NCI-H1417 (cell line): Measurements from ENCODE around the gene NUDCD3.

Experiments used
- DNase-seq, 3 experiments: peaks; one replicate each; lab custom pipeline; 2025; lab: John Stamatoyannopoulos, UW

NUDCD3 gene

GRCh38 chr7:44398953-44399574 is 91.4 kb downstream of the NUDCD3 start:
- DNase-seq: peak in 2 of 3 experiments; percentile 36 to 90

DNA sequence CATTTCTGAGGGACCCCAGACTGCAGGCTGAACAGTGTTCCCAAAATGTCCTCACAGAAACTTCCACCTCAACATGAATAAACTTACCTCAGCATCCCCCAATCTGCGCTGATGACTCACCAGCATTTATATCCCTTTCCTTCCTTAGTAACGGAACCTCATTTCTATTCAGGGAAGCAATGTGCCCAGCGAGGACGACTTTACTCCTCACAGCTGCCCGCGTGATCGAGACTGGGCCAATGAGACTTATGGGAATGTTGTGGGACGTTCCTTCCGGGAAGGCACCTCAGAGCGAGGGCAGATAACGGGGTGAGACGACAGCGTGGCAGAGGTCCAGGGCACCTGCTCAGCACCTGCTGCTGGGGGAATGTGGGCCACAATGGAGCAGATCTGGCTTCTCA is 91.9 kb downstream of the NUDCD3 start:
- DNase-seq: no peak

GRCh38 chr7:44396931-44397545 is 93.4 kb downstream of the NUDCD3 start:
- DNase-seq: peak in 1 of 3 experiments; percentile 40

- no peak for DNase-seq
Observed at GRCh38 chr7:44396496-44396895, 94.0 kb downstream of the NUDCD3 start.

DNA sequence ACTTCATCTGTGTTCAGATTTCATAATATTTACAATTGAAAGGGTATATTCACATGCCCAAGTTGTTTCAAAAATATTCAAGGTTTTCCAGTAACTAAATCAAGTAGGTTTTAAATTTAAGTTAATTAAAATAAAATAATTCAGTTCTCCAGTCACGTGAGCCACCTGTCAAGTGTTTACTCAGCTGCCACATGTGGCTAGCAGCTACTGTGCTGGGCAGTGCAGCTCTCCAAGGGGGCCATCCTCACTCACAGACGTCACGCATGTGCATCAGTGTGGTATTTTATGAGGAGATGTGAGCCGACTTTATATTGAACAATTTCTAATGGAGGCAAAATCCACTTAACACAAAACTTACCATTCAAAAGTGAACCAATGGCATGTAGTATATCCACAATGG is 95.4 kb downstream of the NUDCD3 start:
- peak; percentile 78 to 95 (median 88) for DNase-seq

- peak; percentile 65 to 93 (median 66) for DNase-seq
Observed at GRCh38 chr7:44394636-44395035, 95.8 kb downstream of the NUDCD3 start.

- DNase-seq: no peak
Observed at GRCh38 chr7:44394112-44394447, 96.4 kb downstream of the NUDCD3 start.

GRCh38 chr7:44393238-44394111 is 97.0 kb downstream of the NUDCD3 start:
- no peak for DNase-seq

GRCh38 chr7:44392618-44393010 is 97.8 kb downstream of the NUDCD3 start:
- DNase-seq: no peak

DNA sequence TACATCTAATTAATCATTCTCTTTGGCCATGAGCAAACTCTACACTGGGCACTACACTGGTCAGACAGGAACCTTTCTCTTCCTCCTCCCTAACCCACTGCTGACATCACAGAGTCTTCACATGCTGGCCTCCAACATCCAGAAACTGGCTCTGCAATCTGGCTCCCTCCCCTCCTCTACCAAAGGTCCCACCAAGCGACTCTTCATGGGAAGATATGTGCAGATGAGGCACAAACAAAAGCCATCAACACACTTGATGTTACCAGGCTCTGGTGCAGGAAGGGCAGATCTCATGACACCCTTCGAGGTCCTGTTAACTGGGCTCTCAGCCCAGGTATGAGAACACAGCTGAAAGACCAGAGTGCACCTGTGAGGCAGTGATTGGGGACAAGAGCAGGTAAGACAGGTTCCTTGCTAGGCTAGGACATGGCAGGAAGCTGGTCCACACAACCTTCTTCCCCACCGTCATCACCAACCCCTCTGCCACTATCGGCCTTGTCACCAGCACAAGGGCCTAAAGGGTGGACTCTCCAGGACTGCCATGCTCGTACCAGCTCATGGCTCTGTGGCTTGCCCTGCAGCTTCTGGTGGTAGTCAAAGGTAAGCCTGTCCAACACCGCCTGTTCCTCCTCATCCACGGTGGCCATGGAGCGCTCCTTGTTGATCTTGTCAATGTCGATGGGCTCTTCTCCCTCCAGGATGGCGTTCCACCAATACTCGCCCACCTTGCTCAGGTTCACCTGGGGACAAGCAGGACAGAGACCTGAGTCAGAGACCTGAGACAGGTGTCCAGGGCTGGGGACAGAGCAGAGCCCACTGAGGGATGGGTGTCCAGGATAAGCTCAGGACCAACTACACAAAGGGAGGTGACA is 98.5 kb downstream of the NUDCD3 start:
- DNase-seq: peak in 1 of 3 experiments; percentile 34

DNA sequence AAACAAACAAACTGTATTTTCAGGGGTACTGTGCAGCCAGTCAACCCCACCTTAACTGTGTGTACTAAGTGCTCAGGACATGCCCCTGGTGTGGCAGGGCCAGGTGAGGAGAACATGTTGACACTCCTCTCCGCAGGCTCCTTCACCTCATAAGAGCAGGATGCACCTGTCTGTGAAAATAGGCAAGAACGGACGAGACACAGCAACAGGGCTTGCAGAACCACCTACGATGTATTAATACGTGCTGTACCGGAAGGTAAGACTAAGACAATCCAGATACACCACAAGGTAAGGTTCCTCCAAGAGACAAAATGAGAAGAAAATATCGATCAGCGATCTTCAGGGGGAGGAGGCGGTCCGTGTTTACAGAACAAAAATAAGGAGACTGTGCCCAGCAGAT is 99.3 kb downstream of the NUDCD3 start:
- peak; percentile 58 to 88 (median 66) for DNase-seq

DNA sequence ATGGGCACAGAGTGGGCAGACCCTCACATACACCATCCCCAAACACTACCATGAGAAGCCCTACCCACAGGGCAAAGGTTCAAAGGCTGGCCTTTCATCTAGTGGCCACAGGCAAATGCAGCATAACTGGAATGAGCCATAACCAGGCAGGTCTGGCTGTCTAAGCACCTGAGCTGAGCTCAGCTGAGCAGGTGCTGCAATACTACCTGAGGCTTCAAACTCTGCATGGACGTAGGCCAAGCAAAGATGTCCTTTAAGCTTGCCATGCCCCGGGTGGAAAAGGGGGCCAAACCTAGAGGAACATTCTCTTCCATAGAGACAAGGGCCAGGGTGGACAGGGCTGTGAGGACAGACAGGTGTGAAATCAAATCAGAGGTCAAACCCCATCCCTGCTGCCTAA is 99.8 kb downstream of the NUDCD3 start:
- DNase-seq: peak in 2 of 3 experiments; percentile 35 to 63

DNA sequence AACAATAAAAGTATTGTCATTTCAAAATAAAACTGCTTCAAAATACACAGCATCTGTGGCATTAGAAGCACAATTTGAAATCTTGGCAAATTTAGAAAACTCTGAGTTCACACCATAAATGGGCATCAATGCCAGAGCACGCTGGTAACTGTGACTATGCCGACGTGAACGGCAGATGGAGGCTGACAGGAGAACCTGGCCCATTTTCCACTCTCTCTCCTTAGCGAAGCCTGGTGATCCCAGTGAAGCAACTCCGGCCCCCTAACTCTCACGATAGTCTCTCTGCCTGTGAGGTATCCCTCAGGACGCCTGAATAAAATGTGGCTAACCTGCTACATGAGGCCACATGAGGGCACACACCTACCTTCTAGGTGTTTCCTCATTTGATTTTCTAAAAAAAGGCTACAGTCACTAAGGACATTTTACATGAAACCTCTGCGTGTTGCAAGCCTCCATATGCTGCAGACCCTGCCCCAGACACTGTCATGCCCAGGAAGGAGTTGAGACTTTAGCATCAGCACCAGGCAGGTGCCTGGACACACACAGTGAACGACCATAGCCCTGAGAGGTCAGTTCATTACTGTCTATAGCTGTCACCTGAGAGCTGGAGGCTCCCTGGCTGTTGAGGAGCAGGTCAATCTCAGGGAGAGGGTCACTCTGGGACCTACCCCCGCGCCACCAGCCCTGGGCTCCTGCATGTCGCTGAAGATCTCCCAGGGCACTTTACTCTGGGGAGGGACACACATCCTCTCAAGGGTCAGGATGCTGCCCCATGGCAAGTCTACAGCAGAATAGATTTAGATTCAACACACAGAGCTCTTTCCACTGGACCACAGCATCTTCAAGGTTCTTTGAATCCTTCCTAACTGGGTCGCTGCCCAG is 102.1 kb downstream of the NUDCD3 start:
- no peak for DNase-seq

GRCh38 chr7:44387389-44387788 is 103.1 kb downstream of the NUDCD3 start:
- DNase-seq: no peak

DNA sequence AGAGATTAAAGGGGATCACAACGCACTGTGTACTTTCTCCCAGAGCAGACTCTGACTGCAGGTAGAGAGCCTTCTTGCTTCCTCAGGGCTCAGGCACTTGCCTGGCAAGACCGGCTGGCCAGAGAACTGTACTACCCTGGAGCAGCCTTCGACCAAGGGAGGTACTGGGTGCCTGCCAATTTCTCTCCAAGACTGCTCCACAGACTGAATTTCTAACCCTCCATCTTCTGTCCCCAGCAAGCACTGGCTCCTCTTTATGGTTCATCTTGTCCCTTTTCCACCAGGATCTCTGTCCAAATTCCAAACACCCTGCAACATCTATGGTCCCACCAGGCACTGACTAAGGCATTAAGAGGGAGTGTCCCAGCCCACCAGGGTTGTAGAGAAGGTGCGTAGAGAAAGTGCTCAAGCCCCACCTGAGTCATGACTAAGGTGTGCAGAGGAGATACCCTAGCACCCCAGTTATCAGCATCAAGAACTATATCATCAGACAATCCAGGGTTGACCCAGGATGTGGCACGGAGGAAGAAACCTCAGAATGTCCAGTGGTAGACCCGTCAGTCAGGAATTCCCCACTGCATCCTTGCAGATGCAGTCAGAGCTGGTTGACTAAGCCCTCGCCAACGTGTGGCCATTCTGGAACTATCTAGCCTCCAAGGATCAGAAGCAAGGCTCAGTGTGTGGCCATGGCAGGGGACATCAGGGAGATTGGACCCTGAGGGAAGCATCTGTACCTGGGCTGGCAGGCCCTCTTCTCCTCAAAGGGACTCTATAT is 104.1 kb downstream of the NUDCD3 start:
- no peak for DNase-seq

- DNase-seq: no peak
Observed at GRCh38 chr7:44385434-44386138, 104.9 kb downstream of the NUDCD3 start.

DNA sequence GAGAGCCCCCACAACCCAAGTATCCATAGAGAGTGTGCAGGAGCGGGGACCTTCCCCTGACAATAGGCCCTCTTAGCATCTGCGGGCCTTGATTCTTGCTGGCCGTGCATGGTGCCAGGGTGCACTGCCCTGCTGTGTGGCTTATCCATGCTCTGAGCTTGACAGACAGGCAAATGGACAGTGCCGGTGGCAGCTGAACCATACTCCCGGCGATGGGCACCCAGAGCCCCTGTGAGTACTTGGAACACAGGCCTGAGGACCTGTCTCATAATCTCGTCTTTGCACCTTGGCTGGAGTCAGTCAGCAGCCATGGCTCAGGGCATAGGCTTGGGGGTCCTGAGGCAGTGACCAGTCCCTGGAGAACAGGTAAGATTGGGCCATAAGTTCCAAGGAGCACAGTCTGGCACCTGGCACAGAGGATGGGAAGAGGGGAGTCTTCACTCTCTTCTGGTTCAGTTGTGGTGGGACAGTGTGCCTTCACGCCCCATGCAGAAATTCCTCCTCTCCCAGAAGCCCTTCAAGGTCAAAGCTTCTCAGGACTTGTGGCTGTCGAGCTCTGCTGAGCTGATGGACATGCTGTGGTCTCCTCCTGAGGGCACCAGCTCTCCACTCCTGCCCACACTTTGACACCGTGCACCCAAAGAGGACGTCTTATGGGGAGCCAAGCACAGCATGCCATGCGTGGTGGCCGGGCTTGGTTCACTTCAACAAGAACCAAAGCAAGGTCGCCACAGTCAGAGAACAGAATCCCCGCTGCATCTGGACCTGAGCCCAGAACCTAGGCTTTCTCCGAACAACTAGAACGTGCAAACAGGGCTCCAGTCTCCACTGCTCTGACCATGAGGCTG is 105.6 kb downstream of the NUDCD3 start:
- no peak for DNase-seq

DNA sequence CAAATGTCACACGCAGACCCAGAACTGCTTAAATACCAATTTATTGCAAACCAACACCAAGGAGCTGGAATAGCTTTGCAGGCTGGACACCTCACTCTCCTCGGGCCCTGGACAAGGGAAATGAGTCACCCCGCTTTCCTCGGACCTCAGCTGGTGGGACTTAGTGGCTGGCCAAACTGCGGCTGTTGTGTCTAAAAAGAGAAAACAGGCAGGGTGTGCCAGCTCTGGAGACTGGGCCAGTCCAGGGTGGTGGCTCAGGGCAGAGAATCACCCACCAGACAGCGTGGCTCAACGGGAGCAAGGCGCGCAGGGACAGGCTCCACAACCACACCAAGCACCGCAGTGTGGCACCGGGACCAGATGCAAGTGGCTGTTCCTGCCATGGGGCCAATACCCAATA is 106.9 kb downstream of the NUDCD3 start:
- DNase-seq: no peak
